NOMO-1 (cell line): ENCODE measurements around the gene ZFP36.

Experiments
- DNase-seq, 2 experiments: peaks; one replicate each; lab custom pipeline; 2025; ENCODE audit not compliant: unreplicated experiment in 2 of 2; lab: John Stamatoyannopoulos, UW

ZFP36 gene

GRCh38 chr19:39403331-39404312 is 3.0 kb upstream of the ZFP36 start:
- peak; percentile 85 to 90 for DNase-seq

GRCh38 chr19:39405261-39405957 is 1.2 kb upstream of the ZFP36 start:
- DNase-seq = no peak

- peak; percentile 63 to 86 for DNase-seq
Observed at GRCh38 chr19:39405958-39406655, 540 bp upstream of the ZFP36 start.

GRCh38 chr19:39407410-39407659 is 688 bp downstream of the ZFP36 start:
- DNase-seq = no peak

- no peak for DNase-seq
Observed at GRCh38 chr19:39407660-39408391, 1.2 kb downstream of the ZFP36 start.

- DNase-seq = peak; percentile 38 to 46
Observed at GRCh38 chr19:39408392-39409207, 2.0 kb downstream of the ZFP36 start.

GRCh38 chr19:39409208-39410016 is 2.8 kb downstream of the ZFP36 start:
- peak; percentile 52 to 76 for DNase-seq

GRCh38 chr19:39410017-39410830 is 3.6 kb downstream of the ZFP36 start:
- peak; percentile 84 to 90 for DNase-seq

GRCh38 chr19:39410831-39411080 is 4.1 kb downstream of the ZFP36 start:
- no peak for DNase-seq

- DNase-seq = peak in 1 of 2 experiments; percentile 69
Observed at GRCh38 chr19:39411081-39411831, 4.6 kb downstream of the ZFP36 start.

GRCh38 chr19:39411832-39412099 is 5.1 kb downstream of the ZFP36 start:
- DNase-seq = peak; percentile 85 to 92

- DNase-seq = peak; percentile 94 to 99
Observed at GRCh38 chr19:39412100-39412866, 5.6 kb downstream of the ZFP36 start, which contains the start of gene PLEKHG2. Gene PLEKHG2, plus strand, starts transcription at chr19:39412669. Its CDS starts 1,418 bp downstream, at chr19:39414087.

GRCh38 chr19:39412867-39413271 is 6.2 kb downstream of the ZFP36 start:
- DNase-seq = no peak

- no peak for DNase-seq
Observed at GRCh38 chr19:39413272-39413910, 6.7 kb downstream of the ZFP36 start.

- DNase-seq = no peak
Observed at GRCh38 chr19:39413911-39414608, 7.4 kb downstream of the ZFP36 start.
